Measurements from ENCODE around the gene MDH1. TPM values are rescaled to one million over a fixed set of nuclear protein-coding genes. Genes with fewer than 3 reads are reported as not detected.
"Not testable (repeated sequence)": the region's sequence is repeated elsewhere in the genome, so short reads cannot be mapped to it uniquely, and the experiment has no call there.

MDH1 gene
- total RNA-seq, 1 donor from 2014 or later = 124 TPM

GRCh38 chr2:63553049-63553448 lies 35.7 kb upstream of the MDH1 start:
- H3K36me3 ChIP-seq = no peaks in the 10 kb centered on the region
- H3K4me1 ChIP-seq = no peaks in the 10 kb centered on the region
- no peak overlapping the region for H3K27ac ChIP-seq
- TF ChIP-seq CTCF (IDR thresholded peaks at IDR 0.05) (no peak), POLR2A (IDR thresholded peaks at IDR 0.05) (no peak), POLR2AphosphoS5 (IDR thresholded peaks at IDR 0.05; ENCODE audit: insufficient read depth in 1 of 2, low read depth in 1 of 2) (no peak)
- intact Hi-C loops (cut with DNase I) = no loop called here
- no peak overlapping the region for H3K4me3 ChIP-seq
- no peaks in the 10 kb centered on the region for H3K27me3 ChIP-seq
- DNase-seq (ENCODE audit: extremely low spot score in 2 of 2) = no peak
- H3K9me3 ChIP-seq = no peaks in the 10 kb centered on the region

GRCh38 chr2:63555299-63555698 lies 33.5 kb upstream of the MDH1 start:
- no peaks in the 10 kb centered on the region for H3K36me3 ChIP-seq
- no peaks in the 10 kb centered on the region for H3K4me1 ChIP-seq
- H3K27ac ChIP-seq = no peak overlapping the region
- intact Hi-C loops (cut with DNase I) = no loop called here
- DNase-seq (ENCODE audit: extremely low spot score in 2 of 2) = no peak
- no peaks in the 10 kb centered on the region for H3K27me3 ChIP-seq
- H3K4me3 ChIP-seq = no peak overlapping the region
- H3K9me3 ChIP-seq = no peaks in the 10 kb centered on the region
- TF ChIP-seq POLR2AphosphoS5 (IDR thresholded peaks at IDR 0.05; ENCODE audit: insufficient read depth in 1 of 2, low read depth in 1 of 2) (no peak), CTCF (IDR thresholded peaks at IDR 0.05) (no peak), POLR2A (IDR thresholded peaks at IDR 0.05) (no peak)

GRCh38 chr2:63555931-63556330 lies 32.8 kb upstream of the MDH1 start:
- intact Hi-C loops (cut with DNase I) = no loop called here
- Histone ChIP-seq H3K4me3 (no peak overlapping the region), H3K4me1 (no peaks in the 10 kb centered on the region), H3K9me3 (no peaks in the 10 kb centered on the region), H3K36me3 (no peaks in the 10 kb centered on the region), H3K27me3 (no peaks in the 10 kb centered on the region), H3K27ac (no peak overlapping the region)
- no peak for DNase-seq (ENCODE audit: extremely low spot score in 2 of 2)
- no peak for TF ChIP-seq CTCF (IDR thresholded peaks at IDR 0.05)
- no peak for TF ChIP-seq POLR2A (IDR thresholded peaks at IDR 0.05)
- no peak for TF ChIP-seq POLR2AphosphoS5 (IDR thresholded peaks at IDR 0.05; ENCODE audit: insufficient read depth in 1 of 2, low read depth in 1 of 2)

GRCh38 chr2:63557819-63558218 lies 30.9 kb upstream of the MDH1 start:
- H3K27ac ChIP-seq; H3K27me3 ChIP-seq; H3K4me3 ChIP-seq; DNase-seq (ENCODE audit: extremely low spot score in 2 of 2); H3K9me3 ChIP-seq; intact Hi-C loops (cut with DNase I); H3K4me1 ChIP-seq; H3K36me3 ChIP-seq: not testable (repeated sequence)

GRCh38 chr2:63558922-63559321 lies 29.8 kb upstream of the MDH1 start:
- H3K27ac ChIP-seq; H3K9me3 ChIP-seq; H3K36me3 ChIP-seq; intact Hi-C loops (cut with DNase I); DNase-seq (ENCODE audit: extremely low spot score in 2 of 2); H3K4me1 ChIP-seq; H3K27me3 ChIP-seq; H3K4me3 ChIP-seq: not testable (repeated sequence)

- H3K9me3 ChIP-seq = no peaks in the 10 kb centered on the region
- H3K27ac ChIP-seq = no peak overlapping the region
- TF ChIP-seq POLR2AphosphoS5 (IDR thresholded peaks at IDR 0.05; ENCODE audit: insufficient read depth in 1 of 2, low read depth in 1 of 2) (no peak), POLR2A (IDR thresholded peaks at IDR 0.05) (no peak), CTCF (IDR thresholded peaks at IDR 0.05) (no peak)
- intact Hi-C loops (cut with DNase I) = no loop called here
- H3K4me1 ChIP-seq = no peaks in the 10 kb centered on the region
- H3K27me3 ChIP-seq = no peaks in the 10 kb centered on the region
- H3K4me3 ChIP-seq = no peak overlapping the region
- H3K36me3 ChIP-seq = no peaks in the 10 kb centered on the region
- no peak for DNase-seq (ENCODE audit: extremely low spot score in 2 of 2)
Observed at GRCh38 chr2:63562751-63563150, 26.0 kb upstream of the MDH1 start.

Measured in vagina (tissue), 2 donors.